CD8-positive, alpha-beta memory T cell (primary cell): Measurements from ENCODE around the gene RECQL5. TPM values are rescaled to one million over a fixed set of nuclear protein-coding genes. Genes with fewer than 3 reads are reported as not detected.

Source experiments
- CTCF ChIA-PET: fragments of 350-600 bp; sonication (Branson Sonifier 250); formaldehyde crosslinking; loops from one replicate; lab custom pipeline; 2021; ENCODE audit warnings: antibody characterized with exemption; lab: Charles Lee
- POLR2A ChIA-PET: fragments of 350-600 bp; sonication (Branson Sonifier 250); formaldehyde crosslinking; loops from one replicate; lab custom pipeline; 2021; ENCODE audit warnings: antibody characterized with exemption; lab: Charles Lee
- DNase-seq, 5 donors: peaks; one replicate each; pipeline versions ENCODE4 v3.0.0 to v3.0.0-alpha.2; 2020 to 2022; ENCODE audit warnings: mixed read lengths in 1 of 5
- H3K27ac ChIP-seq: one replicate; pipeline ENCODE4 v1.7.0; 2013; ENCODE audit warnings: low read depth, mild to moderate bottlenecking, low read length, moderate library complexity
- H3K27me3 ChIP-seq: 2 replicates; pipeline ENCODE4 v1.7.0; 2013; ENCODE audit warnings: low read length, mild to moderate bottlenecking; ENCODE audit not compliant: insufficient read depth, poor library complexity, severe bottlenecking
- H3K36me3 ChIP-seq: 2 replicates; pipeline ENCODE4 v1.7.0; 2013; ENCODE audit warnings: mild to moderate bottlenecking, low read length, moderate library complexity; ENCODE audit not compliant: insufficient read depth
- H3K4me1 ChIP-seq: 2 replicates; pipeline ENCODE4 v1.7.0; 2013; ENCODE audit warnings: mild to moderate bottlenecking, low read length, moderate library complexity; ENCODE audit not compliant: insufficient read depth
- H3K4me3 ChIP-seq: 2 replicates; pipeline ENCODE4 v1.7.0; 2013; ENCODE audit warnings: mild to moderate bottlenecking, low read length
- H3K9me3 ChIP-seq: 2 replicates; pipeline ENCODE4 v1.7.0; 2013; ENCODE audit warnings: mild to moderate bottlenecking, low read length
- H3K27ac Mint-ChIP-seq, 8 donors: one replicate each; pipeline ENCODE4 v1.8.0; 2020 to 2021; ENCODE audit warnings: mixed read lengths in 8 of 8, mild to moderate bottlenecking in 6 of 8, inconsistent platforms in 3 of 8, moderate library complexity in 3 of 8
- H3K27me3 Mint-ChIP-seq, 2 donors: one replicate each; pipeline ENCODE4 v1.8.0; 2020 to 2021; ENCODE audit warnings: mixed read lengths in 2 of 2, mild to moderate bottlenecking in 1 of 2, moderate library complexity in 1 of 2
- H3K36me3 Mint-ChIP-seq, 3 donors: one replicate each; pipeline ENCODE4 v1.8.0; 2020 to 2021; ENCODE audit warnings: mixed read lengths in 3 of 3, inconsistent platforms in 1 of 3, mild to moderate bottlenecking in 1 of 3
- H3K4me1 Mint-ChIP-seq, 3 donors: one replicate each; pipeline ENCODE4 v1.8.0; 2020 to 2021; ENCODE audit warnings: mixed read lengths in 3 of 3, inconsistent platforms in 1 of 3, mild to moderate bottlenecking in 1 of 3
- H3K4me3 Mint-ChIP-seq, 7 donors: one replicate each; pipeline ENCODE4 v1.8.0; 2020 to 2021; ENCODE audit warnings: mixed read lengths in 7 of 7, mild to moderate bottlenecking in 6 of 7, moderate library complexity in 4 of 7, inconsistent platforms in 2 of 7
- H3K9me3 Mint-ChIP-seq, 5 donors: one replicate each; pipeline ENCODE4 v1.8.0; 2020 to 2022; ENCODE audit warnings: mixed read lengths in 5 of 5, mild to moderate bottlenecking in 3 of 5, moderate library complexity in 2 of 5, inconsistent platforms in 1 of 5
- polyA plus RNA-seq: library from polyadenylated mRNA; unstranded; fragments of 300-500 nt; fragmentation: Illumina TruSeq; gene quantifications from one replicate; pipeline ENCODE4 v1.2.3, GENCODE V29; 2021
- total RNA-seq, 2 experiments: library from RNA; stranded (reverse); gene quantifications; one replicate each; pipeline ENCODE4 v1.2.3, GENCODE V29; 2021

Gene RECQL5
- total and polyA plus RNA-seq, 3 experiments from 2014 or later, result 16.0 to 30.3 (median 28.5) TPM

GRCh38 chr17:75590849-75591721, 75.9 kb downstream of the RECQL5 start:
- H3K27me3 Mint-ChIP-seq, result no peaks in the 10 kb centered on the region
- Histone ChIP-seq H3K27ac (no peak overlapping the region), H3K4me1 (peaks cover 8% of the 10 kb centered on the region), H3K4me3 (no peak overlapping the region), H3K27me3 (no peaks in the 10 kb centered on the region), H3K36me3 (no peaks in the 10 kb centered on the region), H3K9me3 (no peaks in the 10 kb centered on the region)
- H3K4me1 Mint-ChIP-seq, result peaks cover 1 to 22% (median 12%) of the 10 kb centered on the region in 3 donors
- ChIA-PET POLR2A (no interaction called here), CTCF (no interaction called here)
- no peaks in the 10 kb centered on the region for H3K9me3 Mint-ChIP-seq
- H3K36me3 Mint-ChIP-seq, result no peaks in the 10 kb centered on the region
- peak overlapping the region in 7 of 8 donors; percentile 29 to 85 (median 55) for H3K27ac Mint-ChIP-seq
- DNase-seq, result no peak
- peak overlapping the region in 5 of 7 donors; percentile 27 to 68 (median 53) for H3K4me3 Mint-ChIP-seq

GRCh38 chr17:75590314-75590761, 76.6 kb downstream of the RECQL5 start:
- H3K36me3 Mint-ChIP-seq, result no peaks in the 10 kb centered on the region
- ChIA-PET CTCF (interaction anchor here (0.6 kb wide), 1 partner anchor 183 kb away, joined by 3 read pairs; no protein-coding TSS in a partner anchor), POLR2A (no interaction called here)

GRCh38 chr17:75589919-75590303, 77.0 kb downstream of the RECQL5 start:
- DNase-seq, result peak in 2 of 5 donors; percentile 6 to 57
- H3K4me1 Mint-ChIP-seq, result peaks cover 3 to 22% (median 12%) of the 10 kb centered on the region in 3 donors
- no peaks in the 10 kb centered on the region for H3K9me3 Mint-ChIP-seq
- Histone ChIP-seq H3K36me3 (no peaks in the 10 kb centered on the region), H3K27ac (peak overlapping the region; percentile 16), H3K27me3 (no peaks in the 10 kb centered on the region), H3K4me3 (no peak overlapping the region), H3K4me1 (peaks cover 8% of the 10 kb centered on the region), H3K9me3 (no peaks in the 10 kb centered on the region)
- POLR2A ChIA-PET, result no interaction called here
- no peaks in the 10 kb centered on the region for H3K36me3 Mint-ChIP-seq
- no peaks in the 10 kb centered on the region for H3K27me3 Mint-ChIP-seq
- peak overlapping the region in 2 of 8 donors; percentile 78 to 85 for H3K27ac Mint-ChIP-seq
- CTCF ChIA-PET, result interaction anchor here (0.6 kb wide), 1 partner anchor 183 kb away, joined by 3 read pairs; no protein-coding TSS in a partner anchor
- H3K4me3 Mint-ChIP-seq, result peak overlapping the region in 5 of 7 donors; percentile 19 to 65 (median 37)

More at GRCh38 chr17:75590314-75590761, 76.6 kb downstream of the RECQL5 start:
- no peak for DNase-seq
- H3K27me3 Mint-ChIP-seq, result no peaks in the 10 kb centered on the region
- no peaks in the 10 kb centered on the region for H3K36me3 ChIP-seq
- no peaks in the 10 kb centered on the region for H3K9me3 Mint-ChIP-seq
- peak overlapping the region in 5 of 8 donors; percentile 21 to 85 (median 66) for H3K27ac Mint-ChIP-seq
- H3K9me3 ChIP-seq, result no peaks in the 10 kb centered on the region
- peaks cover 8% of the 10 kb centered on the region for H3K4me1 ChIP-seq
- no peaks in the 10 kb centered on the region for H3K27me3 ChIP-seq
- H3K4me3 ChIP-seq, result no peak overlapping the region
- peak overlapping the region in 6 of 7 donors; percentile 19 to 70 (median 41) for H3K4me3 Mint-ChIP-seq
- no peak overlapping the region for H3K27ac ChIP-seq
- peaks cover 3 to 22% (median 12%) of the 10 kb centered on the region in 3 donors for H3K4me1 Mint-ChIP-seq

- H3K27me3 ChIP-seq, result no peaks in the 10 kb centered on the region
- peaks cover 3 to 22% (median 12%) of the 10 kb centered on the region in 3 donors for H3K4me1 Mint-ChIP-seq
- H3K36me3 Mint-ChIP-seq, result no peaks in the 10 kb centered on the region
- no peaks in the 10 kb centered on the region for H3K9me3 ChIP-seq
- H3K9me3 Mint-ChIP-seq, result no peaks in the 10 kb centered on the region
- H3K4me1 ChIP-seq, result peaks cover 8% of the 10 kb centered on the region
- H3K36me3 ChIP-seq, result no peaks in the 10 kb centered on the region
- POLR2A ChIA-PET, result interaction anchor here (1.1 to 1.8 kb wide), 3 partner anchors 73 to 133 kb away, joined by 4 to 12 read pairs (median 7); partner anchors contain the start of genes RECQL5, SAP30BP, TMEM94 and TSEN54
- H3K27ac ChIP-seq, result peak overlapping the region; percentile 31
- H3K4me3 Mint-ChIP-seq, result peak overlapping the region; percentile 71 to 92 (median 81)
- H3K4me3 ChIP-seq, result peak overlapping the region; percentile 47
- peak; percentile 87 to 95 (median 90) for DNase-seq
- peak overlapping the region in 6 of 8 donors; percentile 53 to 89 (median 75) for H3K27ac Mint-ChIP-seq
- CTCF ChIA-PET, result interaction anchor here (0.9 to 2.0 kb wide), 7 partner anchors 9 to 160 kb away, joined by 3 to 9 read pairs (median 5); partner anchors contain the start of genes SMIM5 and TSEN54
- no peaks in the 10 kb centered on the region for H3K27me3 Mint-ChIP-seq
Measured at GRCh38 chr17:75589012-75589918, 77.7 kb downstream of the RECQL5 start.

- no peaks in the 10 kb centered on the region for H3K27me3 ChIP-seq
- Mint-ChIP-seq H3K36me3 (no peaks in the 10 kb centered on the region), H3K4me1 (peaks cover 3 to 22% (median 12%) of the 10 kb centered on the region in 3 donors), H3K9me3 (no peaks in the 10 kb centered on the region), H3K4me3 (peak overlapping the region in 6 of 7 donors; percentile 13 to 73 (median 68)), H3K27me3 (no peaks in the 10 kb centered on the region), H3K27ac (peak overlapping the region in 1 of 8 donors; percentile 60)
- H3K36me3 ChIP-seq, result no peaks in the 10 kb centered on the region
- ChIA-PET CTCF (interaction anchor here (0.7 to 2.0 kb wide), 13 partner anchors 9 to 160 kb away, joined by 3 to 9 read pairs (median 3); partner anchors contain the start of genes SMIM5, TMEM94 and TSEN54), POLR2A (interaction anchor here (0.8 to 1.8 kb wide), 4 partner anchors 54 to 132 kb away, joined by 4 to 12 read pairs (median 6); partner anchors contain the start of genes RECQL5, SAP30BP, TMEM94 and TSEN54)
- peak overlapping the region; percentile 31 for H3K27ac ChIP-seq
- DNase-seq, result peak in 1 of 5 donors; percentile 58
- H3K9me3 ChIP-seq, result no peaks in the 10 kb centered on the region
- peak overlapping the region; percentile 47 for H3K4me3 ChIP-seq
- H3K4me1 ChIP-seq, result peaks cover 8% of the 10 kb centered on the region
Measured at GRCh38 chr17:75588596-75589011, 78.3 kb downstream of the RECQL5 start.

- H3K4me1 Mint-ChIP-seq, result peaks cover 3 to 22% (median 12%) of the 10 kb centered on the region in 3 donors
- Histone ChIP-seq H3K9me3 (no peaks in the 10 kb centered on the region), H3K4me3 (peak within 1 kb of the TSS; percentile 47), H3K27me3 (no peaks in the 10 kb centered on the region), H3K4me1 (peaks cover 8% of the 10 kb centered on the region), H3K36me3 (no peaks in the 10 kb centered on the region), H3K27ac (peak within 1 kb of the TSS; percentile 31)
- H3K27ac Mint-ChIP-seq, result peak within 1 kb of the TSS in 4 of 8 donors; percentile 54 to 78 (median 63)
- H3K27me3 Mint-ChIP-seq, result no peaks in the 10 kb centered on the region
- CTCF ChIA-PET, result interaction anchor here (0.7 to 2.0 kb wide), 13 partner anchors 8 to 160 kb away, joined by 3 to 9 read pairs (median 3); partner anchors contain the start of genes SMIM5, TMEM94 and TSEN54
- H3K4me3 Mint-ChIP-seq, result peak within 1 kb of the TSS; percentile 58 to 86 (median 71)
- no peaks in the 10 kb centered on the region for H3K9me3 Mint-ChIP-seq
- peak; percentile 44 to 78 (median 61) for DNase-seq
- no peaks in the 10 kb centered on the region for H3K36me3 Mint-ChIP-seq
- POLR2A ChIA-PET, result interaction anchor here (0.8 to 1.8 kb wide), 4 partner anchors 53 to 132 kb away, joined by 4 to 12 read pairs (median 6); partner anchors contain the start of genes RECQL5, SAP30BP, TMEM94 and TSEN54
Measured at GRCh38 chr17:75587675-75588595, 79.0 kb downstream of the RECQL5 start, which contains the start of gene MYO15B. MYO15B (plus strand) TSS chr17:75587800; CDS start chr17:75588058, 258 bp downstream.
